ENCODE data around the gene CFAP157.

The CFAP157 gene

DNA sequence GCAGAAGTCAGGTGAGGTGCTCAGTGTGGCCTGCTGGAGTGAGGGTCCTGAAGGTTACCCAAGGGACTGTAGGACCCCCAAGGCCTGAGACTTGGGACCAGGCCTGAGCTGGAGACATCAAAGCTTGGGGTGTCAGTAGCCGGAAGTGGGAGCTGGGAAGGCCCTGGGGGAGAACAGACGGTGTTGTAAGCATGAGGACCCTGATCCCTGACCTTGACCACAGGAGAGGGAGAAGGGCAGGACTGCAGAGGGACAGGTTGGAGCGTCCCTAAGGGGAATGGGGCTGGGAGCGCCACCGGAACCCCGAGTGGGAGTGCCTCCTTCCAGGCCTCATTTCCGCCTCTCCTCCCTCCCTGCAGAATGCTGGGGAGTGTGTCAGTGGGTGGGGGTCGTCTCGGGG, 9.6 kb downstream of the CFAP157 start:
- DNase-seq: no peak

- no peak for DNase-seq
Measured at GRCh38 chr9:127717766-127718165, 11.0 kb downstream of the CFAP157 start.

- DNase-seq: no peak
Measured at GRCh38 chr9:127720031-127720864, 13.5 kb downstream of the CFAP157 start.

DNA sequence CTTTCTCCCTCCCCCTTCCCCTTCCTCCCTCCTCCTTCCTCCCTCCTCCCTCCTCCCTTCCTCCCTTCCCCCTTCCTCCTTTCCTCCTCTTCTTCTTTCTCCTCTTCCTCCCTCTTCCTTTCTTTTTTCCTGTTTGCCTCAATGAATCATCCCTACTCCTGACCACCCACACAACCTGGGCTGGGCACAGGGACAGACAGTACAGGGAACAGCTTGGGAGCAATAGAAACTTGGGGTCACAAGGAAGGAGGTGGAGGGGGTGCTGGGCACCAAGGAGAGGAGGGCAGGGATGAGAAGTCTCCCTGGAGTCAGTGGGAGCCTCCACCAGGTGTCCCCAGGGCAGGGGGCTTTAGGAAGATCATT, 14.1 kb downstream of the CFAP157 start:
- no peak for DNase-seq

DNA sequence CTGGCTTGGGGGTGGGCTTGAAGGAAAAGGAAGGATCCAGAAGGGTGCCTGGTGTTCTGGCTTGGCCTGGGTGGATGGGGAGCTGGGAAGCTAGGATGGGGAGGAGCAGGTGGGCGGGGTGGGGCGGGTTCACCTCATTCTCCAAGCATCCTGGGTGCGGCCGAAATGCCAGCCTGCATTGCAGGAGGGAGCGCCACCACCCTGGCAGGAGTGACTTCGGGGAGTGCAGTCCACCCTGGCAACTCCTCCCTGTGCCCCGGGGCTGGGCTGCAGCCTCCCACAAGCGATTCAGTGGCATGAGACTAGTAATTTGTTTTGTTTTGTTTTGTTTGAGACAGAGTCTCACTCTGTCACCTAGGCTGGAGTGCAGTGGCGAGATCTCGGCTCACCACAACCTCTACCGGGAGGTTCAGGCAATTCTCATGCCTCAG, 14.6 kb downstream of the CFAP157 start:
- no peak for DNase-seq

- no peak for DNase-seq
Measured at GRCh38 chr9:127722055-127722745, 15.4 kb downstream of the CFAP157 start.

- no peak for DNase-seq
Measured at GRCh38 chr9:127723013-127723412, 16.2 kb downstream of the CFAP157 start.

DNA sequence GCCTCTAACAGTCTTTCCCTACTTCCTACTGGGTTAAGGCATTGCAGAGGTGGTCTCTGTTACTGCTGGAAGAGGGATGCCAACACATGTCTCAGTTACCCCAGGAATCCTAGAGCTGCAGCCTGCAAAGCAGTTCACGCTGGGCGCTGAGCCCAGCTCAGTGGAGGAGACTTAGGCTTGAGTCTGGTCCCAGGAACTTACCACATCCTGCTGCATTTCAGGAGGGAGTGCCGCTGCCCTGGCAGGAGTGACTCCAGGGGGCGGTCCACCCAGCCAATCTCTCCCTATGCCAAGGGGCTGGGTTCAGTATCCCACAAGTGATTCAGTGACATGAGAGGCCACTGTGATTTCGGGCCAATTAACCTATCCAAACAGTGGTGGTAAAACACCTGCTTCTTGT, 16.7 kb downstream of the CFAP157 start:
- peak; percentile 55 for DNase-seq

- DNase-seq: peak; percentile 45
Measured at GRCh38 chr9:127724012-127724411, 17.2 kb downstream of the CFAP157 start.

GRCh38 chr9:127726871-127727270, 20.1 kb downstream of the CFAP157 start:
- no peak for DNase-seq

DNA sequence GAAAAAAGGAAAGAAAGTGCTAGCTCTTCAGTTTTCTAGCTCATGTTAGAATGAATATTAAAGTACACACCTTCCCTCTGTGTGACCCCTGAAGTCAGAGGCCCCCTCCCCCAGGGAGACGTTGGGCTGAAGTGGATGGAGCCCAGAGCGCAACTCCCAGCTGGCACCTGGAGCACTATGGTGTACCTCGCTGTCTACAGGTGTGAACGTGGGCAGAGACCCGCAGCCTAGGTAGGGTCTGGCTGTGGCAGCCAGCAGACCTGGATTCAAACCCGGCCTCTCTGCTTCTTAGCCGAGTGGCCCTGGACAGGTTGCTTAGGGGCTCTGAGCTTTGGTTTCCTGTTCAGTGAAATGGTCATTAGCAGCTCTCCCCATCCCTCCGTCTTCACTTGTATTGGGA, 22.0 kb downstream of the CFAP157 start:
- DNase-seq: no peak

GRCh38 chr9:127729522-127730256, 22.9 kb downstream of the CFAP157 start:
- no peak for DNase-seq

DNA sequence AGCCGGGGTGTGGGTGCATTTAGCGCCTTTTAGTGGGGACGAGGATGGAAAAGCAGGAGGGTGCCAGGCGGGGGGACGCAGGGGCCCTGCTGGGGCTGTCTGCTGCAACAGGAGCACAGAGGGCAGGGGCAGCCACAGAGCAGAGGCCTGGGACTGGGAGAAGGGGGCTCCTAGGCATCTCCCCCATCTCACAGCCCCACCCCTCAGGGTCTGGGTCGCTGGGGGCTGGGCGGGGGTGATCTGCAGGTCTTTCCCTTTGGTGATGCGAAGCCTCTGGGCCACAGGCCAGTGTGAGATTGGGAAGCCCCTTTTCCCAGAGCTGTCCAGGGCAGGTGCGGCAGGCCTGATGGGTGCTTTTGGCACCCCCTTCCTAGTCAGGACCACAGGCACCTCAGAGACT, 23.5 kb downstream of the CFAP157 start:
- no peak for DNase-seq

DNA sequence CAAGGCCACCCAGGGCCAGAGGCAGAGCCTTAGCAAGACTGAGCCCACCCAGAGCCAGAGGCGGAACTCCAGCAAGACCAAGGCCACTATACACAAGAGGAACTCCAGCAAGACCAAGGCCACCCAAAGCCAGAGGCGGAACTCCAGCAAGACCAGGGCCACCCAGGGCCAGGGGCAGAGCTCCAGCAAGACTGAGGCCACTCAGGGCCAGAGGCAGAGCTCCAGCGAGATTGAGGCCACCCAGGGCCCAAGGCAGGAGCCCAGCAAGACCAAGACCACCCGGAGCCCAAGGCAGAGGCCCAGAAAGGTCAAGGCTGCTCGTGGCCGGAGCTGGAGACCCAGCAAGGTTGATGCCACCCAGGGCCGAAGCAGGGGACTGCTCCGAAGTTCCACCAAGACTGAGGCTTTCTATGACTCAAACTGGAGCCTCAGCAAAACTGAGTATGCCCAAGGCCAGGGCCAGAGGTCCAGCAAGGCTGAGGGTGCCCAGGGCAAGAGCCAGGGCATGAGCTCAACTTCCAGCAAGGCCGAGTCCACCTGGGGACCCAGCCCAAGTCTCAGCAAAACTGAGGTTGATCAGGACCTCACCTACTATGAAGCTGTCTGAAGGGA, 24.1 kb downstream of the CFAP157 start:
- DNase-seq: no peak

- DNase-seq: no peak
Measured at GRCh38 chr9:127731938-127732337, 25.1 kb downstream of the CFAP157 start.

- no peak for DNase-seq
Measured at GRCh38 chr9:127732444-127732843, 25.7 kb downstream of the CFAP157 start.

GRCh38 chr9:127733614-127734013, 26.8 kb downstream of the CFAP157 start:
- DNase-seq: no peak

DNA sequence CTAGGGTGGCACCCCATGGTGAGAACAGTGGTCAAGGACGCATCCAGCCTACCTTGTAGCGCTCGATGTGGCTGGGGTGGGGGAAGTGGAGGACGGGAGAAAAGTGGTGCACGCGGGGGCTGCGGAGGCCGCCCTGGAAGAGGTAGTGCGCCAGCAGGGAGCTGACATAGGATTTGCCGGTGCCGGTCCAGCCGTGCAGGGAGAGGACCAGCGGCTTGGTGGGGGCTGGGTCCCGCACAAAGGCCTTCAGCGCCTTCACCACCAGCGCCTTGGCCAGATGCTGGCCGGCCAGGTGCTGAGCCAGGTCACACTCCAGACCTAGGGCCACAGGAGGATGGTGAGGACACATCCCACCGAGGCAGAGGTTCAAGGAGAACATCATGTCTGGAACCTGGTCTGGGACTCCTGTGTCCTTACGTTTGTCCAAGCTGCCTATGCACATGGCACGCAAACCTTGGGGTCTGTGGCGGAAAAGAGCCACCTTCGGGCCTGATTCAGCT, 27.5 kb downstream of the CFAP157 start:
- DNase-seq: no peak

DNA sequence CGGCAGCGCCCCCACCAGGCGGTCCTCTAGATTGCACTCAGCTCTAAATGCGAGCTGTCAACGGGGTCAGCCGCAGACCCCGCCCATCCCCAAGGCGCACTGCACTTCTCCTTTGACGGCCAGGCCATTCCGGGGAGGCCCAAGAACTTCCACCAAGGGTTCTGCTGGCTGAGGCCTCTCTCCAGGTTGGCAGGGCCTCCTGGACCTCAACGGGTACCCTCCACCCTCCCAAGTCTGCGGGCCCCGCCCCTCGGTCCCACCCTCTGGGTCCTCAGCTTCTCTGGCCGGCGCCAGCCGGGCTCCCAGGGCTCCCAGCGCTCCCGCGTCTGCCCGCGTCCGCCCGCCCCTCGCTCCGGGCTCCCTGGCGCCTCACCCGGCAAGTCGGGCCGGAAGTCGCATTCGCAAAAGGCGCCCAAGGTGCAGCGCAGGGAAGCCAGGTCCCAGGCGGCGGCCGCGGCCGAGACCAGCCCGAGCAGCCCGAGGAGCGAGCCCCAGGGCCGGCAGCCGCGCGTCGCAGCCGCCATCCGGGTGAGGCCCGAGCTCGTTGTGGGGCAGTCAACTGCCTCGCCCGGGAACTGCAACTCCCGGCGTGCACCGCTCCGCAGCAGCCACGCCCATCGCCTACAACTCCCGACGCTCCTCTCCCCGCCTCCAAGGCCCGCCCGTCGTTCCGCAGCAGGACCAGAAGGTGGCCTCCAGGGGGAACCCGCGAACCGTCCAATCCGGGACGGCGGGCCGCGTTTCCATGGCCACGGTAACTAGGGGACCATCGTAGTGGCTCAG, 28.1 kb downstream of the CFAP157 start, which contains the start of gene TOR2A:
Gene TOR2A, minus strand, starts transcription at position 548 of the 783 bp plus-strand sequence. Its CDS starts 24 bp downstream, at position 524.
- DNase-seq: peak; percentile 96

DNA sequence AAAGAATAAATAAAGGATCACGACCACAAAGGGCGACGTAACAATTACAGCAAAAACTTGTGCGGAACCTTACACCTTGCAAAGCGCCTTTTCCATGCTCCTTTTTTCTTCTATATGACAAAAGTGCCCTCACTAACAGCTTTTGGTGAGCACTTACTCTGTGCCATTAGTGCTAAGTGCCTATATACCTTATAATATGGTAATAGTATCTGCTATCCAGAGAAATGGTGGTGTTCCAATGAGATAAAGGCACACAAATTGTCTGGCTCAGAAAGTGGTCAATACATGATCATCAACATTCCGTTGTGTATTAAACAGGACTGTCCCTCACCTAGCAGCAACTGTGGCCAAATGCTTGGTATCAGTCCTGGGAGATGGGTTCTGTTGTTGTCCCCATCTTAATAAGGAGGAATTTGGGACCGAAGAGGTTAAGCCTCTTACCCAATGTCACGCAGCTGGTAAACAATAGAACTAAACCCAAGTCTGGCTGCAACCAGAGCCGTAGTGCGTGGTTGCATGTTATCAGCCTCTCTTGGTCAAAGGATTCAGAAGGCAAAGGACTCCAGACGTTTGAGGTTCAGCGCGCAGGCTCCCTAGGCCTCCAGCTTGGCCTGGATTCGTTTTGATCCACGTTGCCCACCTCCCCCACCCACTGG, 28.9 kb downstream of the CFAP157 start:
- no peak for DNase-seq

DNA sequence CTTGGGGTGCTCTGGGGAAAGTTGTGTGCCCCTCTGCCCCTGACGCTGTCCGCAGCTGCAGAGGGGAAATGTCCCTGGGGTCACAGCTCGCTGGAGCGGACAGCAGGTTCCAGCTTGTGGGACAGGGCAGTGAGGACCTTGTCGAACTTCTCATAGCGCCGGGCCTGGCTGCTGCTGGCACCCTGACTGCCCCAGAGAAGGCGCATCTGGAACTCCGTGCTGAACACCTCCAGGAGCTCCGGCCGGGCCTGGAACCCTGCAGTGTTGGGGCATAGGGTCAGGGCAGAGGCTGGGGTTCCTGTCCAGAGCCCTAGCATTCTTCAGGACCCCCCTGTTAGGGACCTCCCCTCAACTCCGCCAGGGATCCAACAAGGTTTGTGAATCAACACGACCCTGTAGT, 31.9 kb downstream of the CFAP157 start:
- no peak for DNase-seq
